GM19328 (cell line): ENCODE measurements around the gene RAF1.
A peak's percentile ranks its signal among the peaks of the same experiment; 100 is the strongest.
"Not testable (repeated sequence)": the region's sequence is repeated elsewhere in the genome, so short reads cannot be mapped to it uniquely, and the experiment has no call there.

ENCODE experiments used
- ATAC-seq: cut with Tn5 transposase; IDR thresholded peaks from one replicate; pipeline ENCODE4 v1.9.1; 2021; ENCODE audit warnings: mild to moderate bottlenecking, moderate library complexity; ENCODE audit not compliant: unreplicated experiment

The RAF1 gene

DNA sequence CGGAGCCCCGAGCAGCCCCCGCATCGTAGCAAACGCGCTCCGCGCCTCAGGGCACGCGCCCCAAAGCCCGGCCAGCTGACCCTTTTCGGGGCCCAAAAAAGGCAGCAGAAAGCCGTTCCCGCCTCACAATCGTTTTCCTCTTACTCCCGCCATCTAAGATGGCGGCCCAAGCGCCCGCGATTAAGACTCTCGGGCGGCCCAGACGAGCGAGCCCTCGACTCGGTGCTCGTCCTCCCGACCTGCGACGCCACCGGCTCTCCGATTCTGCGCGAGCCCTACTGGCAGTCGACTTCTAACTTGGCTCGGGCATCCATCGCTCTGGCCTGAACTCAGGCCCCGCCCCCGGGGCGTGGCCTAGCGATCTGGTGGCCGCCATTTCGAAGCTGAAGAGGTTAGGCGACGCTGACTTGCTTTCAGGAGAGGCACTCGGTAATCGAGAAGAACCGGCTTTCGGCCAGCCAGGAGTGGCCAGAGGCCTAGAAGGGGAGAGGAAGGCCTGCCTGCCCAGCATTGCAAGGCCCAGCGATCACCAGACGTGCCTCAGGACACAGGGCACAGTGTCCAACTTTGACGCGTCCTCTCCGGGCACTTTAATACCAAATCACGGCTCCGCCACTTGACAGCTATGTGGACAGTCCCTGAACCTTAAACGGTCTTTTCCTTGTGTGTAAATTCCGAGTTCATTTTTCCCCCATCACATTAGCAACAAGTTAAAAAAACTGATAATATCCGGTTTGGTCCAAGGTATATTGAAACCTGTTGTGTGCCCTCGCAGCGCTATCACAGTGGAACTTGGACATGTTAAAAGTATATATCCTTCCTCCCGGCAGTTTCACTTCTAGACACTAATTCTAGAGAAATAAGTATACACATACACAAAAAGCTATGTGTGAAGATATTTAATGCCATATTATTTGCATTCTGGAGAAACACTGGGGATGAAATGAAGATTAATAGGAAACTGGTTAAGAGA lies at the start of gene RAF1:
RAF1 (minus strand) TSS at position 182 of the 973 bp plus-strand sequence. CDS start 45,396 bp downstream, outside the sequence.
- ATAC-seq: peak; percentile 83

DNA sequence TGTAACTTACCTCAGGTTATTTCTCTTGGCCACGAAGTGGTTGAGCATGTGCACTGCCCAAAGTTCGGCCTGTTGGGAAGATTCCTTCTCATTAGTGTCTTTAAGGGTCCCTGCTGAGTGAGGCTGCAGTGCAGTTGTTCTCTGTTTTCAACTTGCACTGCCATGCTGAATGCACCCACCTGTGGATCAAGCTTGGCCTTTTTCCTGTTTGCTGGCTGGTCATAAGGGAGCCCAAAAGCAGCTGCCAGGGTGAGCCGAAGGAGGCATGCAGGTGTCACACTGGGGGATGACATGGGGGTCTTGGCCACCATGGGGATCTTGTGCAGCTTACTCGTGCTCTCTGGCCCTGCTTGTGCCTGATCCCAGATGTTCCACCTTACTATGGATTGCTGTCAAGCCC lies 46.1 kb upstream of the RAF1 start:
- no peak for ATAC-seq

DNA sequence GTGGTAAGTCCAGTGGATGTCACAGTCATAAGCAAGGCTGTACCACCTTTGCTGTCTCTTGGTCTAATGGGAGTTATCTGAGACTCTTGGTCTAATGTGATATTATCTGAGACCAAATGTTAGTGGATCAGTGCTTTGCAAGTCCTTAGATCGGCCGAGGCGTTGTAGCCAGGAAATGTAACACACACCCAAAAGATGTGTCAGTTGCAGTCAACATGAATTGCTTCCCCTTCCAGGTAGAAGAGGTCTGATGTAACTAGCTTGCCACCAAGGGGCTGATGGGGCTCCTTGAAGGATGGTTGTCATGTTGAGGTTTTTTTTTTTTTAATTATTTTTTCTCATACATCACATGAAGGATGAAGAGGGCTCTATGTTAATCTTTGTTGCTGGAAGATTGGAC lies 45.4 kb upstream of the RAF1 start:
- ATAC-seq: no peak

DNA sequence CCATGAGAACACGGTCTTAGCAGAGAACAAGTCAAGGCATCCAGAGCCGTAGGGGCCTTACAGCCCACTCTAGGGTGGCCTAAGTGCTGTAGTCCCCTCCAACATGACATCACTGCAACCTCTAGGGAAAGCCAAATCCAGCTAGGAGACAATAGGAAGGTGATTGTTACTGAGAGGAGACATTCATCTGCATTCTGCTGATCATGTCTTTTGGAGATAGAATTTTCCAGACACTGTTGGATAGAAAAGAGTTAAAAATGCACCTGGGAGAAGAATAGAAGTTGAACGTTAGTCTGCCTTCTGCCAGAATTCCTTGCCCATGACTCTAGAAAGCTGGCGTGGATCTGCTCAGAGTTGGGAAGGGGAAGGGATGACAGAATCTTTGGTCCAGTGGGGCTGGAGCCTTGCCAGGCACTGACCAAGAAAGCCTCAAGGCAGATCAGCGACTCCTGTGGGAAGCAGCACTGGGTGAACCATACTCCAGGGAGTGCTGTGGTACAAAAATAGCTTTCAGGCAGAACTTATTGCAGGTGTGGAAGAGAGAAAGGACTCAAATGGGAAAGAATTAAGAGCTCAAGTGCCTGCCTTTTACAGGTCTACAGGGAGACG lies 44.8 kb upstream of the RAF1 start:
- ATAC-seq: no peak

DNA sequence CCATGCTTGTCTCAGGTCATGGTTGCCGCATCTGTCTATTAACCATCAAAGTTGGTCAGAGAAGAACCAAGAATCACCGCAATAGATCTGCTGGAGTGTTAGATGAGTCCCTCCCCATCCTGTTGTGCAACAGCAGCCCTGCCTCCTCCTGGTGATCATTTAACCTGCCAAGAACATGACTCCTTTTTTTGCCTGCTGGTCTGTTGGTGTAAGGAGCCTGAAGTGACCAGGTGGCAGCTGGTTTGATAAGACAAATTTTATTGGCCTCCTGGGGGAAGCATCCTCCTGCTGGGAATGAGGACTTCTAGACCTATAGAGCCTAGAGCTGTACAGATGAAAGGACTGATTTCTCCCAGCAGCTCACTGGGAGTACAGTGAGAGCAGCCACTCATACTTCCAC lies 43.5 kb upstream of the RAF1 start:
- ATAC-seq: no peak

DNA sequence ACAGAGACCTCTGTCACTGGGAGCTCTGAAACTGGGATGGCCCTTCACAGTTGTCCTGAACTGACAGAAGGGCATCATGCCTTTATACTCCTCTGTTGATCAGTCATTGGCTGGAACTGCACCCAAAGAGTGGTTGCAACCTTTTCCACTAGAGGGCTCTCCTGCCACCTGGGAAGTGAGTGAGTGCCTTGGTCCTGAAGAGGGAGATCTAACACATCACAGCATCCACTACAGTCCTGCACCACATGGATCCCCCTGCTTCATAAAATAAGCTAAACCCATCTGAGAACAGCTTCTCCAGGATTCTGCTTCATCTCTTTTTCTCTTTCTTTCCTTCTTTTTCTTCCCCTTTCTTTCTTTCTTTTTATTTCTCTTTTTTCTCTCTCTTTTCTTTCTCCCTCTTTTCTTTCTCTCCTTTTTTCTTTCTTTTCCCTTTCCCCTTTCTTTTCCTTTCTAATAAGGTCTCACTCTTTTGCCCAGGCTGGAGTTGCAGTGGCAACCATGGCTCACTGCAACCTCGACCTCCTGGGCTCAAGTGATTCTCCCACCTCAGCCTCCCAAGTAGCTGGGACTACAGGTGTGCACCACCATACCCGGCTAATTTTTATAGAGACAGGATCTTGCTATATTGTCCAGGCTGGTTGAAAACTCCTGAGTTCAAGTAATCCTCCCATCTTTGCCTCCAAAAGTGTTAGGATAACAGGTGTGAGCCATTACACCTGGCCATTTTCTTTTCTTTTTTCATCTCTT lies 42.8 kb upstream of the RAF1 start:
- peak; percentile 72 for ATAC-seq

DNA sequence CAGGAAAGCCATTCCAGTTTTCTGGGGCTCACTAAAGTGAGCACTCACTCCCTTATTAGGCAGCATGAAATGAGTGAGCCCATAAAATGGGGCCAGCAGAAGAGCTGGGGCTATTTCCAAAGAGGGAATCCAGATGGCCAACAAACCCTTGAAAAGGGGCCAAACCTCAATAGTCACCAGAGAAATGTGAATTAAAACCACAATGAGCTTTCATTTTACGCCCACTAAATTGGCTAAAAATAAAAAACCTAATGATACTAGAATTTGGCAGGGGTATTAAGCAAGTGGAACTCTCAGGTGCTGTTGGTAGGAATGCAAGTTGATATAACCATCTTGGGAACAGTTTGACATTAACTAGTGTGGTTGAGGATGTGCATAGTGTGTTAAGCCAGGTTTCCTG lies 42.1 kb upstream of the RAF1 start:
- no peak for ATAC-seq

DNA sequence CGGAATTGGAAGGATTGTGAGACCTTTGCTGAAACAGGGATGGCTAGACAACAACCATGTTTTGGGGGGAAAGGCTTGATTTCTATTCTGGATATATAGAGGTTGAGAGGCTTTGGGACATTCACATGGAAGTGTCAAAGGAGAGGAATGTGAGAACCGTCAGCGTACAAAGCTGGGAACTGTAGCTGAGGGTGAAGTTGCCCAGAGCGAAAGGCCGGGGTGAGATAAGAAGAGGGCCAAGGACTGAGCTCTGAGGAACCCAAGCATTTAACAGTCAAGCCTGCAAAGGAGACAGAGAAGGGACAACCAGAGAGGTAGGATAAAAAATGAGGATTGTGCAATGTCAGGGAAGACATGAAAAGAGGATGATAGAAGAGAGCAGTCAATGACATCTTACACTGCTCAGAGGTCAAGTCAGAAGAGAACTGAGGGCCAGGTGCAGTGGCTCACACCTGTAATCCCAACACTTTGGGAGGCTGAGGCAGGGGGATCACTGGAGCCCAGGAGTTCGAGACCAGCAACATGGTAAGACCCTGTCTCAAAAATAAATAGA lies 41.5 kb upstream of the RAF1 start:
- no peak for ATAC-seq

DNA sequence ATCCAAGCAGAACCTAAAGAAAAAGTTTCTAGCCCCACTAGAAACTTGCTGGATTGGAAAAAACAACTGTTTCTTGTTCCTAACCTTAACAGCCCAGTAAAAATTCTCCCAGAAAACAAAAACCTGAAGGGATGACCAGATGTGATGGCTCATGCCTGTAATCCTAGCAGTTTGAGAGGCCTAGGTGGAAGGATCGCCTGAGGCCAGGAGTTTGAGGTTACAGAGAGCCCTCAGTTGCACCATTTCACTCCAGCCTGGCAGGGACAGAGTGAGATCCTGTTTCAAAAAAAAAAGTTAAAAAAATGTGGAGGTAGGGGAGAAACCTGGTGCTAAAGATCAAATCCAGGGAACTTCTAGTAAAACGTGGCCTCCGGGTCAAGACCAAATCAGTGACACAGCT lies 38.6 kb upstream of the RAF1 start:
- ATAC-seq: no peak

DNA sequence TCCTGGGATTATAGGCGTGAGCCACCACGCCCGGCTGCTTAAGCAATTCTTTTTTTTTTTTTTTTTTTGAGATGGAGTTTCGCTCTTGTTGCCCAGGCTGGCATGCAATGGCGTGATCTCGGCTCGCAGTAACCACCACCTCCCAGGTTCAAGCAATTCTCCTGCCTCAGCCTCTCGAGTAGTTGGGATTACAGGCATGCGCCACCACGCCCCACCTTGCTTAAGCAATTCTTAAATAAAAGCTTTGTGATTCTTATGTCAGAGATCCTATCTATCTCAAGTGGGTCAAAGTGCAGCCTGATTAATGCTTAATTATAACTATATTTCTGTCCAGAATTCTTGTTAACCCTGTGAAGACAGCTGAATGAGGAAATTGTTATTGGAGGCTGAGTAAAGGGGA lies 37.7 kb upstream of the RAF1 start:
- not testable (repeated sequence) for ATAC-seq

DNA sequence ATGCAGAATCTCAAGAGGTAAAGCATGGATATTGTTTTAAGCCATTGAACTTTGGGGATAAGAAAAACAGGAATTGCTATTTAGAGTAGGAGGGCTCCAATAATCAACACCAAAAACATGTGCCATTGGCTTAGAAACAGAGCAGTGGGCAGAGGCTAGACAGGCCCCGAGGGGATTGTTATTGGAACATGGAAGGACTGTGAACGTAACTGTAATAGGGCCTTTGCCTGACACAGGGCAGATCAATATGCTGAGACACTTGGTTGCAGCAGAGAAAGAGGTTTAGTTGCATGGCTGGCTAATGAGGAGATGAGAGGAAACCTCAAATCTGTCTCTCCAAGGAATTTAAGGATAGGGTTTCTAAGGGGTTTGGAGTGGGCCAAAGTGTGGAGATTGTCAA lies 36.9 kb upstream of the RAF1 start:
- no peak for ATAC-seq

DNA sequence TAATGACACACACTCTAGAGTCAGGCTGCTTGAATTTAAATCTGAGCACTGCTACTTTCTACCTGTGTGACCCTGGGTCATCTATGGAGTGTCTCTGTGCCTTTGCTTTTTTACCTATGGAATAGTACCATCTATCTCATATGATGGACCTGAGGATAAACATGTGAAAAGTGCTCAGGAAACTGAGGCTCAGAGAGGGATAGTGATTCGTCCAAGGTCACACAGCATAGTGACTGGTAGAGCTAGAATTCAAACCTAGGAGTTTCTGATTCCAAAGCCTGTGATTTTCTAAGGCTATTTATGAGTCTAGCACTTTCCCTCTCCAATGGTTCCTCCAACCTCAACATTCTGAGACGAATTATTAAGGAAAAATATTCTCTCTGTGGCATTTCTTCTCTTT lies 32.0 kb upstream of the RAF1 start:
- ATAC-seq: no peak

DNA sequence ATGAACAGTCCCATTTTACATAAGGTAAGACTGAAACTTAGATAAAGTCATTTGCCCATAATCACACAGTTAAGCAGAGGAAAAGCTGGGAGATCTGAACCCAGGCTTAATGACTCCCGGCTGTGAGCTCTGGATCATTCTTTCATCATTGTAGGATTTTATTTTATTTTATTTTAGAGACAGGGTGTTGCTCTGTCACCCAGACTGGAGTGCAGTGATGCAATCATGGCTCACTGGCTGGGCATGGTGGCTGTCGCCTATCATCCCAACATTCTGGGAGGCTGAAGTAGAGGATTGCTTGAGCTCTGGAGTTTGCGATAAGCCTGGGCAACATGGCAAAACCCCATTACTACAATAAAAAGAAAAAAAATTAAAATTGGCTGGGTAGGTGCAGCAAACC lies 31.2 kb upstream of the RAF1 start:
- no peak for ATAC-seq

DNA sequence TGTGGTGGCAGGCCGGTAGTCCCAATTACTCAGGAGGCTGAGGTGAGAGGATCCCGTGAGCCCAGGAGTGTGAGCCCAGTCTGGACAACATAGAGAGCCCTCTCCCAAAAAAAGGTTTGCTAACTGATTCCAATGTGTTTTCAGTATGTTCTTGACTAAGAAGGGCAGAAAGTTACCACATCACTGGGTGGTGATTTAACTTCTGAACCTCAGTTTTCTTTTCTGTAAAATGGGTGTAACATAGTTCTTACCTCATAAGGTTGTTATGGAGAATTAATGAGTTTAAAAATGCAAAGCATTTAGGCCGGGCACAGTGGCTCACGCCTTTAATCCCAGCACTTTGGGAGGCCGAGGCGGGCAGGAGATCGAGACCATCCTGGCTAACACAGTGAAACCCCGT lies 28.5 kb upstream of the RAF1 start:
- no peak for ATAC-seq

DNA sequence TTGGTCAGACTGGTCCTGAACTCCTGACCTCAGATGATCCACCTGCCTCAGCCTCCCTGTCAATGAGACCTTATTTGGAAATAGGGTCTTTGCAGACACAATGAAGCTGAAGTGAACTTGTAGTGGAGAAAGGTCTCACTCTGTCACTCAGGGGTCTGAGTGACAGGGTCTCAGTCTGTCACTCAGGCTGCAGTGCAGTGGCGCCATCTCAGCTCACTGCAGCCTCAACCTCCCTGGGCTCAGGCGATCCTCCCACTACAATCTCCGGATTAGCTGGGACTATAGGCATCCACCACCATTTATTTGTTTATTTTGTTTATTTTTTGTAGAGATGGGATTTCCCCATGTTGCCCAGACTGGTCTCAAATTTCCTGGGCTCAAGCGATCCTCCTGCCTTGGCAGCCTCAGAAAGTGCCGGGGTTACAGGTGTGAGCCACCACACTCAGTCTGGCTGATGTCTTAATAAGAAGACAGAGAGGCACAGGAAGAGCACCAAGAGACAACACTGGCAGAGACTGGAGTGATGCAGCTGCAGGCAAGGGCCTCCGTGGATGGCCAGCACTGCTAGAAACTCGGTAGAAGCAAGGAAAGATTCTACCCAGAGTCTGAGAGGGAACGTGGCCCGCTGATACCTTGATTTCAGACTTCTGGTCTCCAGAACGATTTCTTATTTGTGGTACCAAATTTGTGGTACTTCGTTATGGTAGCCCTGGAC lies 26.2 kb upstream of the RAF1 start:
- ATAC-seq: no peak

DNA sequence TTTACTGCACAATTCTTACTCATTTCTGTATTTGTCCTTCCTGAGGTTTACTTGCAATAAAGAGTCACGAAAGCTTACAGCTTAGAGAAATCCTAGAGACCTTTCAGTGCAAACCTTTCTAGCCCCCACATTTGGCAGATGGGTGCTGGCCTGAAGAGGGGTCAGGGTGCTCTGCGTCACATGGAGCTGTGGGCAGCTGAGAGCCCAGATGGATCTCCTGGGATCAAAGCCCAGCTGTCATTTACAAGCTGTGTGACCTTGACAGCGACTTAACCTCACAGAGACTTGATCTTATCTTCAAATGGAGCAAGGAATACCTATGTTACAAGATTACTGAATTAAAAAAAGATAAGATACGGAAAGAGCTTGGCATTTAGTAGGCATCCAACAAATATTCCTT lies 24.0 kb upstream of the RAF1 start:
- no peak for ATAC-seq

DNA sequence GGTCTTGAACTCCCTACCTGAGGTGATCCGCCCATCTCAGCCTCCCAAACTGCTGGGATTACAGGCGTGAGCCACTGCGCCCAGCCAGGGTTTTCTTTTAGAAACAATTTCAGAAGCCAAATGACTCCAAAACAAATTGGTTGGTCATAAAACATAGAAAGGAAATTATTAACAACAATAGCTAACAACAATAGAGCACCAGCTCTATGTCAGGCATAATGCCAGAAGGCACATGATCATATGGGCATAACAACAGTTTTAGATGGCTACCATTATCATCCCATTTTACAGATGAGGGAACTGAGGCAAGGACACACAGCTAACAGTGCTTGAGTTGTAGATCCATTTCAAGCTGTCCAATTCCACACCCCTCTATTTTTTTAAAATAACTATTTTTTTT lies 22.2 kb upstream of the RAF1 start:
- no peak for ATAC-seq

DNA sequence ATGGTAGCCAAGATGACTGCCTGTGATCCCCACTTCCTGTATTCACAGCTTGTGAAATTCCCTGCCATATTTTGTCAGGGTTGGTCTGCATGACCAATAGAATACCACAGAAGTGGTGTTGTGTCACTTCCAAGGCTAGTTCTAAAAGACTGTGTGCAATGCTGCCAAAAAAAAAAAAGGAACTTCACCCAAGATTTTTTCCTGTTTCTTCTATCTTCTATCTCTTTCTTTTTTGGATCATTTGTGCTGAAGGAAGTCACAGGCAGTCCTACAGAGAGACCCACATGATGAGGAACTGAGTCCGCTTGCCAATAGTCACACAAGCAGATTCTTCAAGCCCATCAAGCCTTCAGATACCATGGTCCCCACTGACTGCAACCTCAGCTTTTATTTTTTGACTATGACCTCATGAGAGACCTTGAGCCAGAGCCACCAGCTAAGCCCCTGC lies 18.1 kb upstream of the RAF1 start:
- no peak for ATAC-seq

DNA sequence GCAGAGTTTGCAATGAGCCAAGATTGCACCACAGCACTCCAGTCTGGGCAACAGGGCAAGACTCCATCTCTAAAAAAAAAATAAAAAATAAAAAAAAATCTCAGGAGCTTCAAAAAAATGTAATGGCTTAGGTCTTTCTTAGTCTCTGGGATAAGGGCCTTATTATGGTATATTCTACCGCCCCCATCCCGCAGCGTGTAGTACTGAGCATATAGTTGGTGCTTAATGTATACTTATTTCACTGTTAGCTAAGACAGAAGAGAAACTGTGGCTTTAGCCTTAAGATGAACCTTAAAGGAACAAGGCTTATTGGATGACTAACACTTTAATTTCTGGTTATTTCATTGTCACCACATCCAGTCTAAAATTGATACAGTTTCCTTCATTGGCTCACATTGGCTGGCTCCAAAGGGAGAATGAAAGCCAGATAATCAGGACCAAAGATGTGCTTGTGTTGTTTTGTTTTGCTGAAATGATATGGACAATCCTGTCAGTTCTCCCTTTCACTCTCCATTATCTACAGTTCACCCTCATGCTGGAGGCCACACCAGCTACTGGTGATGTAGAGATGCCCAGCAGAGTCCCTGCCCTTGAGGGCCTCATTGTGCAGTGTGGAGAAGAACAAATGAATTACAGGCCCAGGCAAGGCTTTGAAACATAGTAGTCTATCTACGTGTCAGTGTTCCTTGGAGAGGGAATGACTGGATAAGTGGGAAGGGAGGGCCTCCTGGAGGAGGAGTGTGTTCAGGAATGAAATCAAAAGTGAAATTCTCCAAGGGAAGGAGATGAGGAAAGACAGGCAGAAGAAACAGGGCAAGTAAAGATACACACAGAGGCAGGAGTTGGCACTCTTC lies 17.4 kb upstream of the RAF1 start:
- ATAC-seq: no peak

DNA sequence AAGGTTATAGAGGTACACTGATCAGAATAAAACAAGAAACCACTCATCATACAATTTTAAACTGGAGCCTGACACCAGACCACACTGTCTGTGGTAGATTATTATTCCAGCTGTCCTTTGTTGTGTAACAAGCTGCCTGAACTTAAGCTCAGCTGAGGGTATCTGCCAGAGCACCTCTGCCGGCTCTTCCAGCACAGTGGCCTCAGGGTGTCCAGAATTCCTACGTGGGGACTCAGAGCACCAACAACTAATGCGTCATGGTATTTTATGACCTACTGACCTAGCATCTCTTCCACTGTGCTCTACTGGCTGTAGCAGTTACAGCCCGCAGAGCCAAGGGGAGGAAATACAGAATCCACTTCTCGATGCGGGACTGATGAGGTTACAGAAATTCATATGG lies 15.6 kb upstream of the RAF1 start:
- no peak for ATAC-seq
